H1 (cell line): Measurements from ENCODE around the gene SAPCD1.

Experiments
- CTCF ChIP-seq, 3 experiments: IDR thresholded peaks; 1 replicate in 2 of 3; 2 replicates in 1 of 3; pipeline versions ENCODE4 v1.5.1 to v1.6.1; 2011; ENCODE audit warnings: low read length in 3 of 3, mild to moderate bottlenecking in 3 of 3, inconsistent platforms in 2 of 3, low read depth in 1 of 3, moderate library complexity in 1 of 3; ENCODE audit not compliant: insufficient read depth in 1 of 3; ENCODE audit errors: control extremely low read depth in 1 of 3
- JUN ChIP-seq: IDR thresholded peaks from 2 replicates; pipeline ENCODE4 v1.6.1; 2011; ENCODE audit warnings: low read depth, mild to moderate bottlenecking, improper control_type of control experiment, low read length
- POLR2A ChIP-seq, 2 experiments: IDR thresholded peaks; 1 replicate in 1 of 2; 2 replicates in 1 of 2; pipeline ENCODE4 v1.6.1; 2011; ENCODE audit warnings: low read depth in 2 of 2, low read length in 2 of 2, mild to moderate bottlenecking in 2 of 2; ENCODE audit errors: control extremely low read depth in 1 of 2
- RAD21 ChIP-seq, 2 experiments: IDR thresholded peaks in 1 of 2; conservative IDR thresholded peaks in 1 of 2; 2 replicates each; pipeline ENCODE4 v1.6.1; 2011; ENCODE audit warnings: low read depth in 2 of 2, low read length in 2 of 2, improper control_type of control experiment in 1 of 2, inconsistent platforms in 1 of 2, mild to moderate bottlenecking in 1 of 2, moderate library complexity in 1 of 2
- RFX5 ChIP-seq: IDR thresholded peaks from 2 replicates; pipeline ENCODE4 v1.6.1; 2011; ENCODE audit warnings: low read depth, low read length, improper control_type of control experiment, borderline replicate concordance
- TF ChIP-seq, protein P1 (sequence below): IDR thresholded peaks from 2 replicates; pipeline ENCODE4 v1.6.1; 2011; ENCODE audit warnings: low read length, improper control_type of control experiment

- no peak for TF ChIP-seq RFX5
- no peak for TF ChIP-seq RAD21 (IDR thresholded peaks at IDR 0.05 in 1 of 2, conservative IDR thresholded peaks at IDR 0.05 in 1 of 2; ENCODE audit: low read depth in 2 of 2, low read length in 2 of 2)
- TF ChIP-seq CTCF (IDR thresholded peaks at IDR 0.05; ENCODE audit: control extremely low read depth in 1 of 3, insufficient read depth in 1 of 3, low read depth in 1 of 3, low read length in 3 of 3), result no peak
- no peak for TF ChIP-seq POLR2A (IDR thresholded peaks at IDR 0.05; ENCODE audit: control extremely low read depth in 1 of 2, low read depth in 2 of 2, low read length in 2 of 2)
- no peak for TF ChIP-seq JUN
- TF ChIP-seq, protein P1, sequence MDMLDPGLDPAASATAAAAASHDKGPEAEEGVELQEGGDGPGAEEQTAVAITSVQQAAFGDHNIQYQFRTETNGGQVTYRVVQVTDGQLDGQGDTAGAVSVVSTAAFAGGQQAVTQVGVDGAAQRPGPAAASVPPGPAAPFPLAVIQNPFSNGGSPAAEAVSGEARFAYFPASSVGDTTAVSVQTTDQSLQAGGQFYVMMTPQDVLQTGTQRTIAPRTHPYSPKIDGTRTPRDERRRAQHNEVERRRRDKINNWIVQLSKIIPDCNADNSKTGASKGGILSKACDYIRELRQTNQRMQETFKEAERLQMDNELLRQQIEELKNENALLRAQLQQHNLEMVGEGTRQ, result no peak
Observed at GRCh38 chr6:31727034-31727716, 35.3 kb upstream of the SAPCD1 start.
